T-helper 1 cell treated with Interleukin-12 subunit alpha and Interleukin-12 subunit beta and Interleukin-4 antibody, amounts not matched to agents 30 μg/mL and 1 μg/mL, for 36 hours (primary cell): ENCODE measurements around the gene CAMTA1.

Experiments
- H3K27ac Mint-ChIP-seq: one replicate; pipeline ENCODE4 v1.8.0; 2021; ENCODE audit warnings: mild to moderate bottlenecking, mixed read lengths
- H3K27me3 Mint-ChIP-seq: one replicate; pipeline ENCODE4 v1.8.0; 2021; ENCODE audit warnings: low read depth, mixed read lengths
- H3K36me3 Mint-ChIP-seq: one replicate; pipeline ENCODE4 v1.8.0; 2021; ENCODE audit warnings: low read depth, mixed read lengths
- H3K4me1 Mint-ChIP-seq: one replicate; pipeline ENCODE4 v1.8.0; 2021; ENCODE audit warnings: low read depth, mixed read lengths
- H3K4me3 Mint-ChIP-seq: one replicate; pipeline ENCODE4 v1.8.0; 2021; ENCODE audit warnings: mild to moderate bottlenecking, moderate library complexity, mixed read lengths
- H3K9me3 Mint-ChIP-seq: one replicate; pipeline ENCODE4 v1.8.0; 2021; ENCODE audit warnings: mixed read lengths

The CAMTA1 gene

DNA sequence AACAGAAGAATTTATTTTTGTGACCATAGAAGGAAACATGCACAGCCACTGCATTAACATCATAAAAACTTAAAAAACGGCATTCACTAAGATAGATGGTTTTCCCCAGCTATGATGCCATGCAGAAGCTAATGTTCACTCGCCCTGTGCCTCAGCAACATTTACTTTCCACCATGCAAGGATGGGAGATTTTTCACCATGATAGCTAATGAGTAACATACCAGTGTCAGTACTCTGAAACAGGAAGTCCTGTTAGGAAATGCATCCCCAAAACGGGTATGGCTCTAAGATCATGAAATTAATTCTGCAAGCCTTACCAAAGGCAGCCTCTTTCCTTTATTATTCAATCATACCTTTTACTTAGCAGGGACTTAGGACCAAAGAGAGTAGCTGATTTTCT is 968.4 kb downstream of the CAMTA1 start:
- Mint-ChIP-seq H3K36me3 (no peaks in the 10 kb centered on the region), H3K27me3 (peaks cover 21% of the 10 kb centered on the region), H3K4me3 (no peak overlapping the region)

DNA sequence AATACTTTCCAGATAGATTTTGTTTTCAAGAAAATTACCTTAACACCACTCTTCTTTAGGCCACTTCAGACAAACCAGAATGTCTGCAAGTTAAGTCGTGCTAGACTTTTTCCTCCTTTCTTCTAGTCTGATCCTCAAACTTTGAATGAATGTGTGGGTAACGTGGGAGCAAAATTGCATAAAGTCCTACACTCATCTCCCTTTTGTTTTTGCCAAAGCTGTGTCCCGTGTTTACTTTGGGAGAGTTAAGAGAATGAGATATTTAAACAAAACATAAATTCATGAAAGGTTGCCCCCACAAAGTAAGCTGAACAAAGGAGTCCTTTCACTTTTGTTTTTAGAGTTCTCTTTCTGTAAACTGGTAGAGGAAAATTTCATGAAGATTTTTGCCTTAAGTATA is 969.0 kb downstream of the CAMTA1 start:
- peaks cover 21% of the 10 kb centered on the region for H3K27me3 Mint-ChIP-seq
- no peaks in the 10 kb centered on the region for H3K36me3 Mint-ChIP-seq
- no peak overlapping the region for H3K27ac Mint-ChIP-seq
- peaks cover 4% of the 10 kb centered on the region for H3K4me1 Mint-ChIP-seq
- no peaks in the 10 kb centered on the region for H3K9me3 Mint-ChIP-seq
- H3K4me3 Mint-ChIP-seq: no peak overlapping the region

More for the DNA sequence above, 968.4 kb downstream of the CAMTA1 start:
- Mint-ChIP-seq H3K4me1 (peaks cover 4% of the 10 kb centered on the region), H3K9me3 (no peaks in the 10 kb centered on the region), H3K27ac (no peak overlapping the region)

DNA sequence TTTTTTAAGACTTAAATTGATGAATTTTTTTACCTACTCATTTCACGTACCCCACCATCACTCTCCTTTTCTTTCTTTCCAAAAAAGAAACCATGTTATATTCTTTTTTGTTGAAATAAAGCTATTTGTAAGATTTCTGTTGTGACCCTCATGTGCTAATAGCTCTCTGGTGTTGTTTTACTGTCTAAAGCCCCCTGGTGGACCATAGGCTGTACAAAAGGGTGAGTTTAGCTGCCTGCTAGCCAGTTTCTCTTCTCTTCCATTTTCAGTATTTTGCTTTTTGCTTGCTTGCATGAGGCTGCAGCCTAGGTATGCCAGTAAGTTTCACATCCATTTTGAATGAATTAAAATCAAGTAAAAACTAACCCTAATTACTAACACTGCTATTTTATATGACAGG is 970.2 kb downstream of the CAMTA1 start:
- Mint-ChIP-seq H3K27me3 (peaks cover 21% of the 10 kb centered on the region), H3K4me3 (no peak overlapping the region), H3K27ac (no peak overlapping the region), H3K4me1 (peaks cover 4% of the 10 kb centered on the region), H3K9me3 (no peaks in the 10 kb centered on the region), H3K36me3 (no peaks in the 10 kb centered on the region)

DNA sequence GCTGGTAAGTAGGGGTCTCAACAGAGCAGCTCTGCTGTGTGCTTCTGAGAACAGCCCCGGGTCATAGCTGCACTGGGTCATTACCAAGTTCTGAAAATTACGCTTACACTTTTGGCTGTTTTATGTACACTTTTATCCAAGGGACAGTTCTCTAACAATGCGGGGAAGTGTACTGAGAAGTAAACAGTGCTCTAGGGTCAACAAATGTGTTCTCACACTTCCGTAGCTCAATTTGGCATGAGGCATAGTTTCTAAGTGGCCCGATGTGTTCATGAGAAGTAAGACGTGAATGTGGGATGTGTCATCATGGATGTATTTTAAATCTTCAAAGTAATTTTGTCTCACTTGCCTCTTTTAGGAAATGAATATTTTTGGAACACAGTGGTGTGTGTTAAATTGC is 975.0 kb downstream of the CAMTA1 start:
- H3K4me1 Mint-ChIP-seq: no peaks in the 10 kb centered on the region
- H3K36me3 Mint-ChIP-seq: no peaks in the 10 kb centered on the region
- no peaks in the 10 kb centered on the region for H3K9me3 Mint-ChIP-seq
- H3K4me3 Mint-ChIP-seq: no peak overlapping the region
- peaks cover 32% of the 10 kb centered on the region for H3K27me3 Mint-ChIP-seq
- H3K27ac Mint-ChIP-seq: no peak overlapping the region

DNA sequence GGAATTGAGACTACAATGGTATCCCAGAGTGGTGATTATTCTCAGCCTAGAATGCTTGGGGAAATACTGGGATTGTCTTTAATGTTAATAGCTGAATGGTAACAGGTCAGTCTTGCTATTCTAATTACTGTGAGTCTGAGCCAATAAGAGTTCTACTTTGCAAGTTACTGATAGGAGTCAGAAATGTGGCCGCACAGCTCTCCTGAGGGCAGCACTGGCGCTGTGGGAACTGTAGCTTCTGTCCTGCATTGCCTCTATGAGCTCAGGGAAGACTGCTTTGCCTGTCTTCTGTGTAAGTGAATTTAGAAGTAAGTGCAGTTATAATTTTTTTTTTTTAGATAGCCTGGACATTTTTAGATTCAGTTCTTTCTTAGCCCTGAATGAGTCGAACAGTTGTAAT is 975.8 kb downstream of the CAMTA1 start:
- H3K27me3 Mint-ChIP-seq: peaks cover 30% of the 10 kb centered on the region
- H3K36me3 Mint-ChIP-seq: no peaks in the 10 kb centered on the region
- no peak overlapping the region for H3K4me3 Mint-ChIP-seq
- H3K4me1 Mint-ChIP-seq: no peaks in the 10 kb centered on the region
- no peak overlapping the region for H3K27ac Mint-ChIP-seq
- H3K9me3 Mint-ChIP-seq: no peaks in the 10 kb centered on the region

DNA sequence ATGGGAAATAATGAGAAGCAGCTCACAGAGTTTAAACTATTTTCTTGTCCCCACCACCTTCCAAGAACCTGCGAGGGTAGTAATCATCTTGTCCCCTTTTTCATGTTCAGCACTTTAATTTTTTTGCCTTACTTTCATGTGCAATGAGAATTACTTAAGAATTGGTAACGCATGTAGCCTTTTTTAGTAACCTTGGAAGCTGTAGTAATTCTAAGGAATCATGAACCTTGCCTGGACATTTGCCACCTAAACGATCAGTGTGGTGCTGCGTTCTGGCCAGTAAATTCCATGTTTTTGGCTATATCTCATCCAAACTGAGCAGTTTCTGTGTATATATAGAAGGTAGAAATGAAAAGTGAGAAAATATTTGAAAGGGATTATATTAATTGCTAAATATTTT is 981.9 kb downstream of the CAMTA1 start:
- no peak overlapping the region for H3K27ac Mint-ChIP-seq
- H3K4me3 Mint-ChIP-seq: no peak overlapping the region

DNA sequence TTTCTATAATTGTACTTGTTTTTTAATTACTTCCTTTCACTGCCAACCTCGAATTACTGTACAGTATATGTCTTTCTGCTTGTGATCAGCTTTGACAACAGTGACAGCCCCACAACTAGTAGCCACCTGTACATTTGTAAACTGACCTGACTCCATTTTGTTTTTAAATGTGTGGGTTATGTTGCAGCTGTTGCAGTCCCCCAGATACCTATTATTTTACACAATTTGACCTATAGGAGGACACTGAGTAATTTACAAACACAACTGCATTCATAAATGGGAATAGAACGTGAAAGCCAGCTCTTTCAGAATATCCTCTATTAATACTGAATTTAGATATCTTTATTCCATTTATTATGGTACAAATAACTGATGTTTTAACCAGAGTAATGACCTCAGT is 983.3 kb downstream of the CAMTA1 start:
- H3K36me3 Mint-ChIP-seq: peaks cover 12% of the 10 kb centered on the region
- no peak overlapping the region for H3K4me3 Mint-ChIP-seq
- peaks cover 30% of the 10 kb centered on the region for H3K27me3 Mint-ChIP-seq
- no peaks in the 10 kb centered on the region for H3K9me3 Mint-ChIP-seq
- H3K4me1 Mint-ChIP-seq: peaks cover 15% of the 10 kb centered on the region
- no peak overlapping the region for H3K27ac Mint-ChIP-seq

More for the DNA sequence above, 981.9 kb downstream of the CAMTA1 start:
- peaks cover 3% of the 10 kb centered on the region for H3K36me3 Mint-ChIP-seq
- no peaks in the 10 kb centered on the region for H3K9me3 Mint-ChIP-seq
- H3K4me1 Mint-ChIP-seq: peaks cover 4% of the 10 kb centered on the region
- H3K27me3 Mint-ChIP-seq: peaks cover 38% of the 10 kb centered on the region

DNA sequence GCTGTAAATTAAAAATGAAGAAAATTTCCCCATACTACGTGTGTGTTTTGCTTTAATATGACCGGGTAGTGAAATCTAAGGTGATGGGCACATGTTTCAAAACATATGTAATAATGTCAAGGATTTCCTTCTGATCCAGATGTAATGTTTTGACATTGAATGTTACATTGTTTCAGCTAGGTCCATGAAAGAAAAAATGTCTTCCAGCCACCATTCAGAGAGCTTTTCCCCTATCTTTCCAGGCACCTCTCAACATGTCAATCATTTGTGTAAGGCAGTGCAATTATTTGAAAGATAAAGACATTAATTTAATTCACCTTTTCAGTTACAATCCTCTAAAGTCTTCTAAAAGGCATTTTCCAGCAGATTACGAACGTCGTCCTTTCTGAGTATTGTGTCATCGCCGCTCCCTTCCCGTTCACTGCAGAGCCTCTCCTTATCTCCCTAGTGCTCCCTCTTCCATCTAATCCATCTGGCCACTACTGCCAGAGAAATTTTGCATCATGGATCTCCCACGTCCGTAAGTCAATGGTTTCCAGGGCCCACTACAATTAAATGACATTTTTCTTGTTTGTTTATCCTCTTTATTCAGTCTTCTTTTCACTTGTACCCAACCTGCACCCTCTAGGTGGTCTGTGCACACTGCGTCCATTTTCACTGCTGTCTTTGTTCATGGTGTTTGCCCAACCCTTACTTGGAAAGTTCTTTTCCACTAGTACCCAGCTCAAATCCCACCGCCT is 984.6 kb downstream of the CAMTA1 start:
- Mint-ChIP-seq H3K4me3 (peak overlapping the region; percentile 3), H3K9me3 (no peaks in the 10 kb centered on the region), H3K27ac (no peak overlapping the region), H3K4me1 (peaks cover 19% of the 10 kb centered on the region), H3K36me3 (peaks cover 17% of the 10 kb centered on the region), H3K27me3 (peaks cover 30% of the 10 kb centered on the region)

DNA sequence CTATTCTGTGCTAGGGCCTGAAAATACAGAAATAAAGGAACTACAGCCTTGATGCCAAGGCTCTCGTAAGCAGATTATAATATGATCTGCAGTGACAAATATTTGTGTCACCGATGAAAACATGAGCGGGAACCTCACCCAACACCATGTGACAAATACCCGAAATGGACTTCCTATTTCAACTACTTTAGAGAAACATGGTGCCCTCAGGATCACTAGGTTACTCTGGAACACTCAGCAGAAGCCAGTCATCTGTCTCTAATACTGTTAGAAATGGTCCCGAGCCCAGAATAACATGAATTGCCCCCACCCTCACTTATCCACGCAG is 985.4 kb downstream of the CAMTA1 start:
- H3K9me3 Mint-ChIP-seq: no peaks in the 10 kb centered on the region
- peaks cover 19% of the 10 kb centered on the region for H3K36me3 Mint-ChIP-seq
- peaks cover 23% of the 10 kb centered on the region for H3K27me3 Mint-ChIP-seq
- peaks cover 20% of the 10 kb centered on the region for H3K4me1 Mint-ChIP-seq
- H3K27ac Mint-ChIP-seq: peak overlapping the region; percentile 75
- H3K4me3 Mint-ChIP-seq: peak overlapping the region; percentile 79

DNA sequence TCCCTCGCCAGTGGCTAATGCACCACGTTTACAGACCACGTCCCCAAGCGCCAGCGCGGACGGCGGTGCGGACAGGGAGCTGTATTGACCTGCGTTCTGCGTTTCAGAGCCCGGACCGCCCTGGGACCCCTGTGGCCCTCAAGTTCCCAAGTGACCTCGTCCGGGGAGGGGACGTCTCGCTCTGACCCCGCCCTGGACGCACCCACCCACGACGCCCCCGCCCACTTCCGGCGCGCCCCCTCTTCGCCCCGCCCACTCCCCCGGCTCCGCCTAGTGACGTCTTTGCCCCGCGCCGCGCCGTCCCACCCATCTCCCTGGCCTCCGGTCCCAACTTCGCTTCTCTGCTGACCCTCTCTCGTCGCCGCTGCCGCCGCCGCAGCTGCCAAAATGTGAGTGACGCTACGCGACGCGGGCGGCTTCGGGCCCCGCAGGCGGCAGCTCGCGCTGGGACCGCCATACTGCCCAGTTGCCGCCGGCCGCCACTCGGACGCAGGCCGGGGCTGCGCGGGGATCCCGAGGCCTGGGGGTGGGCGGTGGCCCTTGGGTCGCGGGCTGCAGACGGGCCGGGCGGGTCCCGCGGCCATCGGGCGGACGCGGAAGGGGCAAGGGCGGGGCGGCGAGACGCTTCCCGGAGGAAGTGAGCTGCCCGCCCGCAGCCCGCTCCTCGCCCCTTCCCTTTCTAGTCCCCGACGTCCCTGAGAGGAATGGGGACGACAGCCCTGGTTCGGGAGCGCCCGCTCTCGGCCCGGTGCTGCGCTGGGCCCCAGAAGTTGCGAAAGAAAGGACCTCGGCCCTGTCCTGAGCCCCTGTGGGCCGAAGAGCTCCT is 986.0 kb downstream of the CAMTA1 start, which contains the start of gene VAMP3:
VAMP3 (plus strand) TSS at position 300 of the 826 bp plus-strand sequence; CDS start at position 388, 88 bp downstream.
- Mint-ChIP-seq H3K4me1 (peaks cover 23% of the 10 kb centered on the region), H3K27ac (peak within 1 kb of the TSS; percentile 80), H3K9me3 (no peaks in the 10 kb centered on the region), H3K4me3 (peak within 1 kb of the TSS; percentile 88), H3K36me3 (peaks cover 23% of the 10 kb centered on the region), H3K27me3 (peaks cover 23% of the 10 kb centered on the region)

DNA sequence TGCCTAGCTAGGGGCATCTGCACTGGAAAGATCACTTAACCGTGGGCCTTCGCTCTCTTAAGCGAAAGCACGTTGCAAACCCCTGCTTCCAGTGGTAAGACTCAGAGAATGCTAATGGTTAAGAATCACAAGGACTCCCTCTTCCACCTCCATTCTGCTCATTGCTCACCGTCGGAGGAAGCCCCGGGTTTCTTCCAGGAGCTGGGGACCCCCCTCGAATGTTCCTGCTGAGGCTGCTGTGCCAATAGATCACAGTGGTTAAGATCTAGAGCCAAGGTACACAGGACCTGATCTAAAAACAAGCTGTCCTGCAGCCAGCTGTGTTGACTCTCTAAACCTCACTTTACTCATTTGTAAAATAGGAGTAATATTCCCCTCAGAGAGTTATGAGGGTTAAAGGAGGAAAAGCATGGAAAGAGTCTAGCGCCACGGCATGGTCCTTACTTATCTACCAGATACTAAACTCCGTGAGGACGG is 986.6 kb downstream of the CAMTA1 start:
- Mint-ChIP-seq H3K36me3 (peaks cover 28% of the 10 kb centered on the region), H3K4me1 (peaks cover 26% of the 10 kb centered on the region), H3K9me3 (no peaks in the 10 kb centered on the region), H3K27ac (peak overlapping the region; percentile 80), H3K4me3 (peak overlapping the region; percentile 88), H3K27me3 (peaks cover 23% of the 10 kb centered on the region)

DNA sequence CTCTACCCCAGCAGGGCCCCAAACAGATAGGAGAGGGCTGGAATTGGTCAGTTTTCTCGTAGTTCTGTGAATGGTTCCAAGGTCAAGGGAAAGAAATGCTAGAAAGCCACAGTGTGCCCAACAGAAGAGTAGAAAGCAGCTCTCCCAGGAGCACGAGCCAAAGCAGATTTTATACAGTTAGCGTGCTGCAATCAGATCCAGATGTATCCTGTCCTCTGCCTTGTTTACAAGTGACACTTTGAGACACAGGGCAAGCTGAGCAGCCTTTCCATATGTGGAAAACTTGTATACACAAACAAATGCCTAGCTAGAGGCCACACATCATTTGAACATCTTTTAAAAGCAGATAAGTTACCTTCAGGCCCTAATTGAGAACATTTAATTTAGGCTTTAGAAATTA is 992.3 kb downstream of the CAMTA1 start:
- peaks cover 35% of the 10 kb centered on the region for H3K36me3 Mint-ChIP-seq
- no peak overlapping the region for H3K4me3 Mint-ChIP-seq
- H3K27ac Mint-ChIP-seq: no peak overlapping the region
- H3K27me3 Mint-ChIP-seq: no peaks in the 10 kb centered on the region
- no peaks in the 10 kb centered on the region for H3K9me3 Mint-ChIP-seq
- peaks cover 30% of the 10 kb centered on the region for H3K4me1 Mint-ChIP-seq

DNA sequence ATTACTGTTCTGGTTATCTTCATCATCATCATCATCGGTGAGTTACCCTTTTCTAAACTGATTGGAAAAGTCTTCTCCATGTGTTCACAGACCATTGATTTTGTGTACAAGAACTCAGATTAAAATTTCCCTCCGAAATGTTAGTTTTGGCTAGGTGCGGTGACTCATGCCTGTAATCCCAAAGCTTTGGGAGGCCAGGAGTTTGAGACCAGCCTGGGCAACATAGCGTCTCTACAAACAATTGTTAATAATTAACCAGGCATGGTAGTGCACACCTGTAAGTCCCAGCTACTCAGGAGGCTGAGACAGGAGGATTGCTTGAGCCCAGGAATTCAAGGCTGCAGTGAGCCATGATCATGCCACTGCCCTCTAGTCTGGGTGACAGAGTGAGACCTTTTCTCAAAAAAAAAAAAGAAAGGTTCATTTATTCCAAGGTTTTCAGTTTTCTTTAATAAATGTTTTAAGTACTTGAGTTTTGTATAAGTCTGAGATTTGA is 992.9 kb downstream of the CAMTA1 start:
- Mint-ChIP-seq H3K4me1 (peaks cover 31% of the 10 kb centered on the region), H3K4me3 (no peak overlapping the region), H3K27ac (no peak overlapping the region), H3K36me3 (peaks cover 33% of the 10 kb centered on the region), H3K27me3 (no peaks in the 10 kb centered on the region), H3K9me3 (no peaks in the 10 kb centered on the region)

DNA sequence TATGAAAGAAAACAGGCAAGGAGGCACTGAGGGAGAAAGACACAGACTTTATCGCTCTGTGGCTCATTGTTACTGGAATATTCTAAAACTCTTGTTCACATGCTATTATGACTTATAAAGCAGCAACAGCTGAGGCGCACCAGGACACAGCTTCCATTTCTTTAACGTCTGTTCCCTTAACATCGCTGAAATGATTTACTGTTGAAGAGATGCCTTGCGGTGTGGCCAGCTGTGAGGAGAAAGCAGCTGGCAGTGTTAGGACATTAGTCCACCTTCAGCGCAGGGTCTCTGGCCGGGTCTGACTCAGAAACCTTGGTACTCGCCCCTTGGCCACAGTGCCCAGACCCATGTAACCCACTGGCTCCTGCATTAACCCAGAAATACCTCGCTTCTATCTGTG is 995.7 kb downstream of the CAMTA1 start:
- peaks cover 8% of the 10 kb centered on the region for H3K27me3 Mint-ChIP-seq
- no peak overlapping the region for H3K27ac Mint-ChIP-seq
- no peak overlapping the region for H3K4me3 Mint-ChIP-seq
- H3K4me1 Mint-ChIP-seq: peaks cover 19% of the 10 kb centered on the region
- no peaks in the 10 kb centered on the region for H3K9me3 Mint-ChIP-seq
- H3K36me3 Mint-ChIP-seq: peaks cover 18% of the 10 kb centered on the region

DNA sequence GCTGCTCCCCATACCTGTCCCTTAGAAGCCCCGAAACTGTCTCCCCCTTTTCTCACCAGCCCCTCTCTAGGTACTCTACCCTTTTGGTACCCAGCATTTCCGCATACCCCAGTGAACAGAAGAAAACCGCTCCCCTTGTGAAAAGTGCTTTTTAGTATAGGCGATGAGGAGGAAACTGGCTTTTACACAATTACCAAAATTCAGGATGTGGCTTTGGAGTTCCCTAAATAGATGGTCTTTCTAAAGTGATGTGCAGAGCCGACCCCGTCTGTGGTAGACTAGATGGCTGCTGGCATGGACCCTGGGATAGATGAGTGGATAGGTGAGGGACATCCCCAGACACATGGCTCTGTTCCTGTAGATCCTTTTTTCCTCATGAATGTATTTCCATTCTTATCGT is 996.2 kb downstream of the CAMTA1 start:
- peak overlapping the region; percentile 46 for H3K27ac Mint-ChIP-seq
- H3K36me3 Mint-ChIP-seq: peaks cover 15% of the 10 kb centered on the region
- peaks cover 11% of the 10 kb centered on the region for H3K27me3 Mint-ChIP-seq
- H3K9me3 Mint-ChIP-seq: no peaks in the 10 kb centered on the region
- H3K4me1 Mint-ChIP-seq: peaks cover 17% of the 10 kb centered on the region
- peak overlapping the region; percentile 61 for H3K4me3 Mint-ChIP-seq
